ENCODE data around the gene CWF19L2. TPM values are rescaled to one million over a fixed set of nuclear protein-coding genes. Genes with fewer than 3 reads are reported as not detected.

The CWF19L2 gene
- total RNA-seq, 3 donors from 2014 or later, result 28.2 to 39.8 (median 29.8) TPM

GRCh38 chr11:107494055-107494454 is 36.4 kb upstream of the CWF19L2 start:
- intact Hi-C loops (cut with DNase I; ENCODE audit: low total_unique reads), result no loop called here
- TF ChIP-seq CTCF (IDR thresholded peaks at IDR 0.05), result no peak
- TF ChIP-seq POLR2A (IDR thresholded peaks at IDR 0.05), result no peak
- no peak for TF ChIP-seq POLR2AphosphoS5 (IDR thresholded peaks at IDR 0.05)
- no peaks in the 10 kb centered on the region for H3K27me3 ChIP-seq
- H3K4me1 ChIP-seq, result no peaks in the 10 kb centered on the region
- H3K4me3 ChIP-seq, result no peak overlapping the region
- H3K36me3 ChIP-seq, result no peaks in the 10 kb centered on the region
- H3K9me3 ChIP-seq, result no peaks in the 10 kb centered on the region
- DNase-seq (ENCODE audit: low spot score in 2 of 2), result no peak
- no peak overlapping the region for H3K27ac ChIP-seq

GRCh38 chr11:107493117-107493516 is 35.5 kb upstream of the CWF19L2 start:
- Histone ChIP-seq H3K4me3 (no peak overlapping the region), H3K9me3 (no peaks in the 10 kb centered on the region), H3K4me1 (no peaks in the 10 kb centered on the region), H3K27me3 (no peaks in the 10 kb centered on the region), H3K36me3 (no peaks in the 10 kb centered on the region), H3K27ac (no peak overlapping the region)
- no peak for DNase-seq (ENCODE audit: low spot score in 2 of 2)
- TF ChIP-seq POLR2A (IDR thresholded peaks at IDR 0.05), result no peak
- no peak for TF ChIP-seq CTCF (IDR thresholded peaks at IDR 0.05)
- no peak for TF ChIP-seq POLR2AphosphoS5 (IDR thresholded peaks at IDR 0.05)
- intact Hi-C loops (cut with DNase I; ENCODE audit: low total_unique reads), result no loop called here

- TF ChIP-seq POLR2A (IDR thresholded peaks at IDR 0.05) (no peak), CTCF (IDR thresholded peaks at IDR 0.05) (no peak), POLR2AphosphoS5 (IDR thresholded peaks at IDR 0.05) (no peak)
- Histone ChIP-seq H3K4me1 (no peaks in the 10 kb centered on the region), H3K36me3 (no peaks in the 10 kb centered on the region), H3K4me3 (no peak overlapping the region), H3K9me3 (no peaks in the 10 kb centered on the region), H3K27ac (no peak overlapping the region), H3K27me3 (no peaks in the 10 kb centered on the region)
- intact Hi-C loops (cut with DNase I; ENCODE audit: low total_unique reads), result no loop called here
- no peak for DNase-seq (ENCODE audit: low spot score in 2 of 2)
Measured at GRCh38 chr11:107490836-107491235, 33.2 kb upstream of the CWF19L2 start.

GRCh38 chr11:107482234-107482633 is 24.6 kb upstream of the CWF19L2 start:
- Histone ChIP-seq H3K4me3 (no peak overlapping the region), H3K4me1 (no peaks in the 10 kb centered on the region), H3K36me3 (no peaks in the 10 kb centered on the region), H3K27me3 (peaks cover 0 to 3% of the 10 kb centered on the region in 2 donors), H3K27ac (no peak overlapping the region), H3K9me3 (no peaks in the 10 kb centered on the region)
- no peak for TF ChIP-seq POLR2A (IDR thresholded peaks at IDR 0.05)
- no peak for TF ChIP-seq CTCF (IDR thresholded peaks at IDR 0.05)
- TF ChIP-seq POLR2AphosphoS5 (IDR thresholded peaks at IDR 0.05), result no peak
- DNase-seq (ENCODE audit: low spot score in 2 of 2), result no peak
- intact Hi-C loops (cut with DNase I; ENCODE audit: low total_unique reads), result no loop called here

GRCh38 chr11:107478922-107479321 is 21.3 kb upstream of the CWF19L2 start:
- Histone ChIP-seq H3K36me3 (no peaks in the 10 kb centered on the region), H3K4me1 (no peaks in the 10 kb centered on the region), H3K27ac (no peak overlapping the region), H3K27me3 (peaks cover 0 to 20% of the 10 kb centered on the region in 2 donors), H3K4me3 (no peak overlapping the region), H3K9me3 (no peaks in the 10 kb centered on the region)
- TF ChIP-seq POLR2AphosphoS5 (IDR thresholded peaks at IDR 0.05) (no peak), CTCF (IDR thresholded peaks at IDR 0.05) (no peak), POLR2A (IDR thresholded peaks at IDR 0.05) (no peak)
- intact Hi-C loops (cut with DNase I; ENCODE audit: low total_unique reads), result no loop called here
- no peak for DNase-seq (ENCODE audit: low spot score in 2 of 2)

Measured in breast epithelium (tissue), 4 donors.